NCI-H82 treated with DMSO at 0.1 percent for 48 hours (cell line): ENCODE data around the gene MASP2.
"Not testable (repeated sequence)": the region's sequence is repeated elsewhere in the genome, so short reads cannot be mapped to it uniquely, and the experiment has no call there.

Source experiments
- DNase-seq: peaks from one replicate; lab custom pipeline; 2025; ENCODE audit not compliant: unreplicated experiment; lab: John Stamatoyannopoulos, UW

MASP2 gene

DNA sequence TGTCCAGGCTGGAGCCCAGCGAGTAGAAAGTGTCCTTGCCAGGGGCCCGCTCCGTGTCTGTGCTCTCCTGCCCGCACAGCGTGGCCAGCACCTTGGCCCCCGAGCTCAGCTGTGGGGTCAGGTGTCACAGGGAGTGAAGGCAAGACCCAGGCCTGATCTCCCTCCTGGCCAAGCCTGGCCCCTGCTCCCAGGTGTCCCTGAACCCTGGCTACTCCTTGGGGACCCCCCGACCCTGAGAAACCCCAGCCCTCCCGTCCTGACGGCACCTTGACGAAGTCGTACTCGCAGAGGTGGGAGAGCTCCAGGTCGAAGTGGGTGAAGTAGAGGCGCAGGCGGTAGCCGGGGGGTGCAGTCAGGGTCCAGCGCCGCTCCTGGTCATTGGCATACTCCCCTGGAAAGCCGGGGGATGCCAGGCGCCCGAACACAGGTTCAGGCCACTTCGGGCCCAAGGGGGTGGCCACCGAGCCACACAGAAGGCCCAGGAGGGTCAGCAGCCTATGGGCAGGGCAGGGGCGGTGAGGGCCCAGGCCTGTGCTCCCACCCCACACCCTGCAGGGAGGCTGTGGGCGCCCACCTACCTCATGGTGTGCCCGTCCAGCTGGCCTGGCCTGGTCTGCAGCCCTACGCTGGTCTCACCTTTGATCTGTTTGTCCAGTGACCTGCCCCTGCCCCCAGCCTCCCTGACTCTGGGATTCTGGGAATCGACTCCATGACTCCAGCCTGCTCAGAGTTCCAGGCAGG is at the start of gene MASP2:
MASP2 (minus strand) TSS at position 615 of the 741 bp plus-strand sequence; CDS start at position 583, 32 bp downstream.
- no peak for DNase-seq

DNA sequence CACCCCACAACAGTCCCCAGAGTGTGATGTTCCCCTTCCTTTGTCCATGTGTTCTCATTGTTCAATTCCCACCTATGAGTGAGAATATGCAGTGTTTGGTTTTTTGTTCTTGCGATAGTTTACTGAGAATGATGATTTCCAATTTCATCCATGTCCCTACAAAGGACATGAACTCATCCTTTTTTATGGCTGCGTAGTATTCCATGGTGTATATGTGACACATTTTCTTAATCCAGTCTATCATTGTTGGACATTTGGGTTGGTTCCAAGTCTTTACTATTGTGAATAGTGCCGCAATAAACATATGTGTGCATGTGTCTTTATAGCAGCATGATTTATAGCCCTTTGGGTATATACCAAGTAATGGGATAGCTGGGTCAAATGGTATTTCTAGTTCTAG is 36.7 kb upstream of the MASP2 start:
- not testable (repeated sequence) for DNase-seq

DNA sequence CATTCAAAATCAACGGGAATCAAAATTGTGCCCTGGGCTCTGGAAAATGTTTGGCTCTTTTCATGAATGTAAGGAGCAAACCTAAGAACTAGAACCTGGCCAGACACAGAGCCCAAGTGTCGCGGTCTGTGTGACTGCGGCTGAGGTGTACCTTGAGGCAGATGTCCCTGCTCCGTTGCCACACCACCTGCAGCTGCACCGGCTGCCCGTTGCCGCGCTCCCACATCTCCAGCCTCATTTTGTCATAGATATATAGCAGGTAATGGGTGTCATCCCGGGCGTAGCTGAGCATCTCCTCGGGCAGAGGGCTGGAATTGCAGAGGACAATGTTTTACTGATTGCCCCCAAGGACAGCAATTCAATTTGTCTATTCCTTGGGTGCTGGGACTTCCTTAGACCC is 33.9 kb upstream of the MASP2 start:
- no peak for DNase-seq

DNA sequence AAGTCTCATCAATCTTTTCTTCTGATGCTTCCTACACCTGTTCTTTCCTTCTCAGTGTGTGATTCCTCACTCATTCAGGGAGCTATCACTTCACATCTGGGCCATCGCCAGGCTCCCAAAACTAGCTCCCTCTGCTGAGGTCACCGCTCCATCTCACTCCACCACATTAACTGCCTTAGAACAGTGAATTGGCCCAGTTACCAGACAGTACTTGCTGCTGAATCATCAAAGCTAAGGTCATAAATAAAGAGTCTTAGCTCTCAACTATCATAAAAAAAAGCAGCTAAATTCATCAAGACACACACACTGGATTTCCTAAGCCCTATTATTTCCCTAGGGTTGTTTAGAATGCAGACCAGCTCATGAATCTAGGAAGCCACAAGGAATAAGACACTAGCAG is 31.6 kb upstream of the MASP2 start:
- no peak for DNase-seq

DNA sequence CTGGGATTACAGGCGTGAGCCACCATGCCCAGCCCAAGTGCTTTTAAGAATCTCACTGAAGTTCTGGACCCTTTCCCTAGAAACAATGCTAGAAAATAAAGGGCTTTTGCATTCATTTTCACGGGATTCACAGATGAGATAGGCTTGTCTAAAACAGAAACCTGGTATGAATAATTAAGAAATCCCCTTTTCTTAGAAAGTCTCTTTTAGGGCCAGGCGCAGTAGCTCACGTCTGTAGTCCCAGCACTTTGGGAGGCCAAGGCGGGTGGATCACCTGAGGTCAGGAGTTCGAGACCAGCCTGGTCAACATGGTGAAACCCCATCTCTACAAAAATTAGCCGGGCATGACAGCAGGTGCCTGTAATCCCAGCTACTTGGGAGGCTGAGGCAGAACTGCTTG is 26.4 kb upstream of the MASP2 start:
- DNase-seq, result not testable (repeated sequence)

- no peak for DNase-seq
Measured at GRCh38 chr1:11072216-11072917, 25.3 kb upstream of the MASP2 start.

- DNase-seq, result no peak
Measured at GRCh38 chr1:11071463-11072215, 24.6 kb upstream of the MASP2 start.

DNA sequence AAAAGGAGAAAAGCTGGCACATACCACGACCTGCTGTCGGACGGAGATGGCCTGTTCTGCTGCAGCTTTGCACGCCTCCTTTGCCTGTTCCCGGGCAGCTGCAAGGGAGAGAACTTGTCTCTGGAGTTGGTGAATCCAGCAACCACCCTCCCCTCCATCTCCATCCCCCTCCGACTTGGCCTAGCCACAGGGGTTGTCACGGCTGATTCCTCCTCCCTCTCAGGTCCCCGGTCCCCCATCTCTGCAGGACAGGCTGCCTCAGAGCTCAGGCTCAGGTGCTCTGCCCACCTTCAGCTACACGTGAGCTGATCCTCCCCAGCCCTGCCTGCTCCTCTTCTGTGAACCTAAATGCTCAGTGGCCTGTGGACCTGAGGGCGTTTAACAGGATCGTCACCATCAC is 23.8 kb upstream of the MASP2 start:
- no peak for DNase-seq

GRCh38 chr1:11068600-11069473 is 21.8 kb upstream of the MASP2 start:
- no peak for DNase-seq

- no peak for DNase-seq
Measured at GRCh38 chr1:11067716-11068599, 20.9 kb upstream of the MASP2 start.

DNA sequence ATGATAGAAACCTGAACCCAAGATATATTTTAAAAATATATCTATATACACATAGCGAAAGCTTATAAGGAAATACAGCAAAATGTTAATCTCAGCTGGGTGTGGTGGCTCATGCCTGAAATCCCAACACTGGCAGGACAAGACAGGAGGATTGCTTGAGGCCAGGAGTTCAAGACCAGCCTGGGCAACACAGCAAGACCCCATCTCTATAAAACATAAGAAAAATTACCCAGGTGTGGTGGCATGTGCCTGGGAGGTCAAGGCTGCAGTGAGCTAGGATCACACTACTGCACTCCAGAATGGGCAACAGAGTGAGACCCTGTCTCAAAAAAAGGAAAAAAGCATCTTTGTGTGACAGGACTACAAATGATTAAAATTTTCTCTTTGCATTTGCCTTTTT is 18.8 kb upstream of the MASP2 start:
- no peak for DNase-seq

DNA sequence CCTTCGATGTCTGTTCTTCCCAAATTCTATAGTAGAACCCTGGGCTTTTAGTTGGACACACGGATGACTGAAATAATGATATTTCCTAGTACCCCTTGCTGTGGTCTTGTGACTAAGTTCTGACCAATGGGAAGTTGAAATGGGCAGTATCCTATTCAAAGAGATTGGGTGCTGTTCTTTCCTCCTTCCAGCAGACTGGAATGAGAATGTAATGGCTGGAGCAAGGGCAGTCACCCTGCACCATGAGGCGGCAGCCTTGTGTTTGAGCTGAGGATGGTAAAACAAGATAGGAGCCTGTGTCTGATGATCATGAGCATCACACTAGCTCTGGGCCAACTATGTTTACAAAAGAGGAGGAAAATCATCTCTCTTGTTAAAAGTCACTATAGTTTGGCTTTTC is 17.9 kb upstream of the MASP2 start:
- no peak for DNase-seq

- not testable (repeated sequence) for DNase-seq
Measured at GRCh38 chr1:11063937-11064537, 17.0 kb upstream of the MASP2 start.

- no peak for DNase-seq
Measured at GRCh38 chr1:11062965-11063401, 15.9 kb upstream of the MASP2 start.

DNA sequence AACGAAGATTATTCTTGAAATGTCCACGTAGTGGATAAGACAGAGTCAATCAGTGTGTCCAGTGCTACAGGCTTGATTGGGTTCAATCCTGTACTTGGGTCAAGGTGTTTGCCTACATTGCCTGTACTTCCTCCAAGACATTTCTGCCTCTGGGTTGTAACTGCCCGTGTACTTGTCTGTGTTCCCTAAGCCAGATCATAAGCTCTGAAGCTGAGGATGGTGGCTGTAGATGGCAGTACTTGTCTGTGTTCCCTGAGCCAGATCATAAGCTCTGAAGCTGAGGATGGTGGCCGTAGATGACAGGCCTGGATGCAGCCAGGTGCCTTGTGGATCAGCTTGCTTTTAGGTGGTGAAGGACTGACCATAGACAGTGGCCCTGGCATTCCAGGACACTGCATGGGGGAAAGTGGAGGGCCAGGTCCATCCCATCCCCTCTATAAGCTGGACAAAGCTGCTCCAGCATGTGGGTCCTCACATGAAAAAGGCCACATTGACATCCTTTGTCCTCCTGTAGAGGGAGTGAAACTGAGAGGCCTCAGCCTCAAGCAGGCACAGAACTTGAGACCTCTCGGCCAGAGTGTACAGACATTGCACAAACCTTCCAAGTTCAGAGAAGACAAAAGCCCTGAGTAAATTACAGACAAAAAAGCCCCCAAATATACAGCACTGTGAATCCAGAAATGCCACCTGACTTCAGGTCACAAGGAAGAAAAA is 14.8 kb upstream of the MASP2 start:
- DNase-seq, result no peak

DNA sequence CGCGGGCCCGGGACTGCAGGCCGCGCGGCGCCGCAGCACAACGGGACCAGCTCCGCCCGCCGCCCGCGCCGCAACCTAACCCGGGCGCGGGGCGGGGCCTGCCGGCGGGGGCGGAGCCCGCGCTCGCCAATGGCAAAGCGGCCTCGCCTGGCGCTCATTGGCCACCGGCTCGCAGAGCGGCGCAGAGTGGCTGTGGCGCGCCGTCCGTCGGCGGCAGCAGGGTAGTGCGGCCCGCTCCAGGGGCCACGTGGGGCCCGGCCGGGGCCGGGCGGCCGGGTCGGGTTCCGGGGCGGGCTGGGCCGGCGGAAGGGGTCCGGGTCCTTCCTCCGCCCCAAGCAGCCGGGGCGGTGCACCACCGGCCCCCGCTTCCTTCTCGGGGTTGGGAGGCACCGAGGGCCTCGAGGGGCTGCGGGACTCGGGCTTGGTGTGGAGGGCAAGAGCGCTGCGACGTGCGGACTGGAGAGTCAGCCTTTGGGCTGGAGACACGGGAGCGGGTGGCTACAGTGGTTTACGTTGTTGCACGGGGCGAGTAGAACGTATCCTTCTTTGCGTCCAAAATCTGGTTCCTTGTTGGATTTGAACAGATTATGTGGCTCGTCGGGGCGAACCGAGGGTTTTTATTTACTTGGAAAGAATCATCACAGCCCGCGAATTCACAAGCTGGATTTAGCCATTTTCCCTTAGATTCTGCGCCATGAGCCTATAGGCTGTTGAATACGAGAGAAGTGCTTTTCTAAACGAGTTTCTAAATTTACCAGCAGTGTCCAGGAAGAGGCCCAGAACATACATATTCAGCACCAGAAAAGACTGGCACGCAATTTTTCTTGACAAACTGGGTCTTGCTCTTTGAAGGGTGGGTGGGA is 13.2 kb upstream of the MASP2 start, which contains the start of gene SRM:
SRM (minus strand) TSS at position 51 of the 863 bp plus-strand sequence. CDS start 75 bp downstream, outside the sequence.
- peak; percentile 72 for DNase-seq

DNA sequence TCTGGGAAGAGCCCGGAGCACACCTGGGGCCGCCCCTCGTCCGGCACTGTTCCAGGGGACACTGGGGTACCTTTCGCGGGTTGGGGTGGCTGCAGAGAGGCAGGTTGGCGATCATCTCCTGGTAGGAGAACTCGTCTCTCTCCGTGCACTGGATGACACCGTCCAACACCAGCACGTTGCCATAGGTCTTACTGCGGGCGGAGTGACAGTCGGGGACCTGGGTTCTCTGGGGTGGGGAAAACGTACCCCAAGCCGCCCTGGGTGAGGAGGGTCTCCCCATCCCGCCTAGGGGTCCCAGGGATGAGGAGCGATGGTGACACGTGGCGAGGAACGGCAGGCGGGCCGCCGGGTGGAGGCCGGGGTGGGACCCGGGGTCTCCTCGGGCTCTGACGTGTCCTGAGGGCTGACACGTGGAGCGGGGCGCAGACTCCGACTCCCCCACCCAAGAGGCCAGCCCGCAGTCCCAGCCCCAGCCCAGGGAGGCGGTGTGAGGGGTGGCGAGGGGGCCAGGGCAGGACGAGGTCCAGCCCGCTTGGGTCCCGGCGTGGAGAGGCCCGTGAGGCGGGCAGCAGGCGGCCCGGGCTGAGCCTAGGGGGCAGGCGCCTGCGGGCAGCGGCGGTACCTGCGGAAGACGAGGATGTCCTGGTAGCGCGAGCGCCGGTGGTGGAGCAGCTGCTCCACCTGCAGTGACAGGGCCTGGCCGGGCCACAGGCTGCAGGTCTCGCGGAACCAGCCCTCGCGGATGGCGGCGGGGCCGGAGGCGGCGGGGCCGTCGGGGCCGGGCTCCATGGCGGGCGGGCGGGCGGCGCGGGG is 12.3 kb upstream of the MASP2 start:
- no peak for DNase-seq
